MV-4-11 (cell line): Measurements from ENCODE around the gene CDCA7L.
"Not testable (repeated sequence)": the region's sequence is repeated elsewhere in the genome, so short reads cannot be mapped to it uniquely, and the experiment has no call there.

Source experiments
- DNase-seq: peaks from one replicate; lab custom pipeline; 2025; lab: John Stamatoyannopoulos, UW

Gene CDCA7L

GRCh38 chr7:21943436-21943835, 2.3 kb downstream of the CDCA7L start:
- no peak for DNase-seq

GRCh38 chr7:21942955-21943354, 2.7 kb downstream of the CDCA7L start:
- no peak for DNase-seq

GRCh38 chr7:21941611-21942141, 4.0 kb downstream of the CDCA7L start:
- peak; percentile 81 for DNase-seq

GRCh38 chr7:21939858-21940372, 5.8 kb downstream of the CDCA7L start:
- DNase-seq: no peak

GRCh38 chr7:21939136-21939857, 6.4 kb downstream of the CDCA7L start:
- DNase-seq: no peak

- DNase-seq: no peak
Observed at GRCh38 chr7:21938463-21938862, 7.2 kb downstream of the CDCA7L start.

GRCh38 chr7:21934808-21935207, 10.9 kb downstream of the CDCA7L start:
- peak; percentile 40 for DNase-seq

GRCh38 chr7:21933293-21933692, 12.4 kb downstream of the CDCA7L start:
- DNase-seq: not testable (repeated sequence)

GRCh38 chr7:21927693-21928092, 18.0 kb downstream of the CDCA7L start:
- no peak for DNase-seq

- no peak for DNase-seq
Observed at GRCh38 chr7:21926448-21926847, 19.3 kb downstream of the CDCA7L start.

GRCh38 chr7:21923658-21924057, 22.0 kb downstream of the CDCA7L start:
- DNase-seq: no peak

- no peak for DNase-seq
Observed at GRCh38 chr7:21922605-21923004, 23.1 kb downstream of the CDCA7L start.

- no peak for DNase-seq
Observed at GRCh38 chr7:21920936-21921335, 24.8 kb downstream of the CDCA7L start.

GRCh38 chr7:21918216-21918615, 27.5 kb downstream of the CDCA7L start:
- no peak for DNase-seq

GRCh38 chr7:21916629-21917028, 29.1 kb downstream of the CDCA7L start:
- no peak for DNase-seq

GRCh38 chr7:21916176-21916575, 29.5 kb downstream of the CDCA7L start:
- DNase-seq: no peak

- DNase-seq: no peak
Observed at GRCh38 chr7:21915140-21915539, 30.6 kb downstream of the CDCA7L start.

GRCh38 chr7:21914671-21915070, 31.0 kb downstream of the CDCA7L start:
- no peak for DNase-seq

- peak; percentile 37 for DNase-seq
Observed at GRCh38 chr7:21912931-21913780, 32.5 kb downstream of the CDCA7L start.

- DNase-seq: no peak
Observed at GRCh38 chr7:21912305-21912704, 33.4 kb downstream of the CDCA7L start.

GRCh38 chr7:21911341-21911875, 34.3 kb downstream of the CDCA7L start:
- no peak for DNase-seq

- DNase-seq: no peak
Observed at GRCh38 chr7:21910253-21910652, 35.4 kb downstream of the CDCA7L start.

GRCh38 chr7:21908746-21909145, 37.0 kb downstream of the CDCA7L start:
- no peak for DNase-seq
